Measurements from ENCODE around the gene THOC6.

DNA sequence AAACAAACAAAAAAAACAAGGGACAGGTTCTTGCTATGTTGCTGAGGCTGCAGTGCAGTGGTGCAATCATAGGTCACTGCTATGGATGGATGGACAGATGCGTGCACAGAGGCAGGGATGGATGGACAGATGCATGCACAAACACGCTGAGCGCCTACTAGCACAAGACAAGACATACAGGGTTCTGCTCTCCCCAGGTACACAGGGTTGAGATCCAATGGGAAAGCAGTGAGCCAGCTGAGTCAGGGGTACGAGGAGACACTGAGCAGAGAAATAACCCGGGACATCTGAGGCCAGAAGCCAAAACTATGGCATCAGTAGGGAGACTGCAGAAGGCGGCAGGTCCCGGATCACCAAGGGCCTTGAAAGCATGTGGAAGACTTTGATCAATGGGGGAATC lies 47.8 kb downstream of the THOC6 start:
- TF ChIP-seq, protein P1, sequence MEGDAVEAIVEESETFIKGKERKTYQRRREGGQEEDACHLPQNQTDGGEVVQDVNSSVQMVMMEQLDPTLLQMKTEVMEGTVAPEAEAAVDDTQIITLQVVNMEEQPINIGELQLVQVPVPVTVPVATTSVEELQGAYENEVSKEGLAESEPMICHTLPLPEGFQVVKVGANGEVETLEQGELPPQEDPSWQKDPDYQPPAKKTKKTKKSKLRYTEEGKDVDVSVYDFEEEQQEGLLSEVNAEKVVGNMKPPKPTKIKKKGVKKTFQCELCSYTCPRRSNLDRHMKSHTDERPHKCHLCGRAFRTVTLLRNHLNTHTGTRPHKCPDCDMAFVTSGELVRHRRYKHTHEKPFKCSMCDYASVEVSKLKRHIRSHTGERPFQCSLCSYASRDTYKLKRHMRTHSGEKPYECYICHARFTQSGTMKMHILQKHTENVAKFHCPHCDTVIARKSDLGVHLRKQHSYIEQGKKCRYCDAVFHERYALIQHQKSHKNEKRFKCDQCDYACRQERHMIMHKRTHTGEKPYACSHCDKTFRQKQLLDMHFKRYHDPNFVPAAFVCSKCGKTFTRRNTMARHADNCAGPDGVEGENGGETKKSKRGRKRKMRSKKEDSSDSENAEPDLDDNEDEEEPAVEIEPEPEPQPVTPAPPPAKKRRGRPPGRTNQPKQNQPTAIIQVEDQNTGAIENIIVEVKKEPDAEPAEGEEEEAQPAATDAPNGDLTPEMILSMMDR (IDR thresholded peaks at IDR 0.05) = no peak
- no peak for TF ChIP-seq POLR2A (IDR thresholded peaks at IDR 0.05)
